Keratinocyte (primary cell): Measurements from ENCODE around the gene TBXAS1. TPM values are rescaled to one million over a fixed set of nuclear protein-coding genes. Genes with fewer than 3 reads are reported as not detected.

ENCODE experiments used
- DNase-seq: peaks from one replicate; pipeline ENCODE4 v3.0.0-alpha.2; 2011; ENCODE audit warnings: low read depth, missing footprints, low spot score
- FAIRE-seq: peaks from 2 replicates; lab custom pipeline; 2011; peaks lifted over from hg19 to GRCh38; lab: Jason Lieb, UNC
- H2AFZ ChIP-seq: 2 replicates; pipeline ENCODE4 v1.6.0; 2012; ENCODE audit warnings: low read length, control low read depth, inconsistent platforms; ENCODE audit not compliant: control insufficient read depth
- H3K27ac ChIP-seq: 2 replicates; pipeline ENCODE4 v1.5.1; 2011; ENCODE audit warnings: low read length; ENCODE audit not compliant: control insufficient read depth, insufficient read depth
- H3K27me3 ChIP-seq: 3 replicates; pipeline ENCODE4 v1.6.0; 2011; ENCODE audit warnings: low read length; ENCODE audit not compliant: control insufficient read depth, insufficient read depth; ENCODE audit errors: extremely low read depth
- H3K36me3 ChIP-seq, 2 experiments: 2 replicates in 1 of 2; 3 replicates in 1 of 2; pipeline ENCODE4 v1.5.1; 2011; ENCODE audit warnings: low read length in 2 of 2, mild to moderate bottlenecking in 1 of 2; ENCODE audit not compliant: control insufficient read depth in 2 of 2, insufficient read depth in 2 of 2; ENCODE audit errors: extremely low read depth in 1 of 2
- H3K4me1 ChIP-seq: 3 replicates; pipeline ENCODE4 v1.5.1; 2011; ENCODE audit warnings: low read length; ENCODE audit not compliant: control insufficient read depth, insufficient read depth; ENCODE audit errors: extremely low read depth
- H3K4me2 ChIP-seq: 3 replicates; pipeline ENCODE4 v1.6.0; 2011; ENCODE audit warnings: low read depth, low read length; ENCODE audit not compliant: control insufficient read depth, insufficient read depth; ENCODE audit errors: extremely low read depth
- H3K4me3 ChIP-seq, 3 experiments: fragments of 200-600 bp in 1 of 3; sonication (generic) in 1 of 3; 2 replicates in 2 of 3; 3 replicates in 1 of 3; pipeline ENCODE4 v1.5.1; 2011 to 2016; ENCODE audit warnings: low read length in 3 of 3, mild to moderate bottlenecking in 3 of 3, control low read depth in 2 of 3, inconsistent platforms in 1 of 3, low read depth in 1 of 3, mixed read lengths in 1 of 3, mixed run types in 1 of 3, moderate library complexity in 1 of 3; ENCODE audit not compliant: control insufficient read depth in 2 of 3, insufficient read depth in 2 of 3; ENCODE audit errors: extremely low read depth in 1 of 3
- H3K79me2 ChIP-seq: 2 replicates; pipeline ENCODE4 v1.6.0; 2012; ENCODE audit warnings: low read length; ENCODE audit not compliant: control insufficient read depth, insufficient read depth
- H3K9ac ChIP-seq: 3 replicates; pipeline ENCODE4 v1.6.0; 2011; ENCODE audit warnings: low read length; ENCODE audit not compliant: control insufficient read depth, insufficient read depth; ENCODE audit errors: extremely low read depth
- H3K9me1 ChIP-seq: 3 replicates; pipeline ENCODE4 v1.6.0; 2011; ENCODE audit warnings: low read length; ENCODE audit not compliant: control insufficient read depth, insufficient read depth; ENCODE audit errors: extremely low read depth
- H3K9me3 ChIP-seq: 2 replicates; pipeline ENCODE4 v1.5.1; 2012; ENCODE audit warnings: low read depth, low read length; ENCODE audit not compliant: control insufficient read depth
- H4K20me1 ChIP-seq: 3 replicates; pipeline ENCODE4 v1.6.0; 2011; ENCODE audit warnings: low read length; ENCODE audit not compliant: control insufficient read depth, insufficient read depth; ENCODE audit errors: extremely low read depth
- EZH2 ChIP-seq: IDR thresholded peaks from one replicate; pipeline ENCODE4 v1.6.1; 2012; ENCODE audit warnings: inconsistent platforms, mild to moderate bottlenecking, low read length, moderate library complexity
- dilution Hi-C: fragments of 300-500 bp; cut with MboI; formaldehyde crosslinking; loops from one replicate; pipeline ENCODE4 v1.7.0; 2020; ENCODE audit warnings: low sequenced_read_pairs; ENCODE audit not compliant: extremely low pct_ligation_motif_present
- polyA plus RNA-seq, 5 experiments: library from polyadenylated mRNA; depleted of rRNA in 3 of 5; stranded (reverse) in 3 of 5; stranded (forward) in 1 of 5; unstranded in 1 of 5; fragments of >200 nt; gene quantifications; 1 replicate in 1 of 5; 2 replicates in 3 of 5; 3 replicates in 1 of 5; pipeline versions ENCODE4 v1.2.1 to v1.2.3, GENCODE V29; 2011 to 2012; ENCODE audit warnings: missing spikeins in 2 of 5, low read depth in 1 of 5, low replicate concordance in 1 of 5
- TF ChIP-seq, protein P1 (sequence below), 3 experiments: IDR thresholded peaks in 1 of 3; conservative IDR thresholded peaks in 1 of 3; optimal IDR thresholded peaks in 1 of 3; 2 replicates in 2 of 3; 3 replicates in 1 of 3; pipeline versions ENCODE3 to v1.5.1; 2011; ENCODE audit warnings: low read length in 3 of 3, mild to moderate bottlenecking in 3 of 3, moderate library complexity in 2 of 3, control low read depth in 1 of 3, inconsistent platforms in 1 of 3; ENCODE audit not compliant: insufficient read depth in 2 of 3; ENCODE audit errors: extremely low read depth in 1 of 3

TBXAS1 gene
- polyA plus RNA-seq, 1 donor (not counting 4 experiments of a cell fraction or from before 2014, with no cell fraction given), result 2.9 TPM

GRCh38 chr7:139913021-139913844 is 84.2 kb downstream of the TBXAS1 start:
- no peaks in the 10 kb centered on the region for H3K27me3 ChIP-seq
- H3K79me2 ChIP-seq, result no peaks in the 10 kb centered on the region
- H3K9me3 ChIP-seq, result no peaks in the 10 kb centered on the region
- no peak overlapping the region for H3K27ac ChIP-seq
- H3K4me3 ChIP-seq, result no peak overlapping the region
- dilution Hi-C loops, result no loop called here
- H3K36me3 ChIP-seq, result no peaks in the 10 kb centered on the region
- FAIRE-seq (no peak), DNase-seq (no peak)
- peaks cover 4% of the 10 kb centered on the region for H3K9me1 ChIP-seq
- H3K4me2 ChIP-seq, result no peak overlapping the region
- TF ChIP-seq, protein P1, sequence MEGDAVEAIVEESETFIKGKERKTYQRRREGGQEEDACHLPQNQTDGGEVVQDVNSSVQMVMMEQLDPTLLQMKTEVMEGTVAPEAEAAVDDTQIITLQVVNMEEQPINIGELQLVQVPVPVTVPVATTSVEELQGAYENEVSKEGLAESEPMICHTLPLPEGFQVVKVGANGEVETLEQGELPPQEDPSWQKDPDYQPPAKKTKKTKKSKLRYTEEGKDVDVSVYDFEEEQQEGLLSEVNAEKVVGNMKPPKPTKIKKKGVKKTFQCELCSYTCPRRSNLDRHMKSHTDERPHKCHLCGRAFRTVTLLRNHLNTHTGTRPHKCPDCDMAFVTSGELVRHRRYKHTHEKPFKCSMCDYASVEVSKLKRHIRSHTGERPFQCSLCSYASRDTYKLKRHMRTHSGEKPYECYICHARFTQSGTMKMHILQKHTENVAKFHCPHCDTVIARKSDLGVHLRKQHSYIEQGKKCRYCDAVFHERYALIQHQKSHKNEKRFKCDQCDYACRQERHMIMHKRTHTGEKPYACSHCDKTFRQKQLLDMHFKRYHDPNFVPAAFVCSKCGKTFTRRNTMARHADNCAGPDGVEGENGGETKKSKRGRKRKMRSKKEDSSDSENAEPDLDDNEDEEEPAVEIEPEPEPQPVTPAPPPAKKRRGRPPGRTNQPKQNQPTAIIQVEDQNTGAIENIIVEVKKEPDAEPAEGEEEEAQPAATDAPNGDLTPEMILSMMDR (optimal IDR thresholded peaks at IDR 0.05 in 1 of 3, IDR thresholded peaks at IDR 0.05 in 1 of 3, conservative IDR thresholded peaks at IDR 0.05 in 1 of 3; ENCODE audit: extremely low read depth in 1 of 3, insufficient read depth in 2 of 3, low read length in 3 of 3), result no peak
- no peak for TF ChIP-seq EZH2
- no peaks in the 10 kb centered on the region for H4K20me1 ChIP-seq
- no peak overlapping the region for H2AFZ ChIP-seq
- no peak overlapping the region for H3K9ac ChIP-seq
- peaks cover 35% of the 10 kb centered on the region for H3K4me1 ChIP-seq

GRCh38 chr7:139913845-139914135 is 84.7 kb downstream of the TBXAS1 start:
- H3K4me2 ChIP-seq, result no peak overlapping the region
- no peaks in the 10 kb centered on the region for H3K79me2 ChIP-seq
- no peak overlapping the region for H3K27ac ChIP-seq
- dilution Hi-C loops, result no loop called here
- H4K20me1 ChIP-seq, result no peaks in the 10 kb centered on the region
- H3K9me1 ChIP-seq, result peaks cover 4% of the 10 kb centered on the region
- no peak overlapping the region for H2AFZ ChIP-seq
- DNase-seq (no peak), FAIRE-seq (no peak)
- no peaks in the 10 kb centered on the region for H3K36me3 ChIP-seq
- no peaks in the 10 kb centered on the region for H3K9me3 ChIP-seq
- no peak overlapping the region for H3K9ac ChIP-seq
- no peak for TF ChIP-seq EZH2
- TF ChIP-seq, protein P1 (optimal IDR thresholded peaks at IDR 0.05 in 1 of 3, IDR thresholded peaks at IDR 0.05 in 1 of 3, conservative IDR thresholded peaks at IDR 0.05 in 1 of 3; ENCODE audit: extremely low read depth in 1 of 3, insufficient read depth in 2 of 3, low read length in 3 of 3), result no peak
- no peaks in the 10 kb centered on the region for H3K27me3 ChIP-seq
- peaks cover 35% of the 10 kb centered on the region for H3K4me1 ChIP-seq
- no peak overlapping the region for H3K4me3 ChIP-seq
